K562 treated with DMSO at 1 percent for 24 hours (cell line): Measurements from ENCODE around the gene CDR2. TPM values are rescaled to one million over a fixed set of nuclear protein-coding genes. Genes with fewer than 3 reads are reported as not detected.

Experiments
- total RNA-seq: library from RNA; unstranded; fragments of 300-600 nt; gene quantifications from 2 replicates; pipeline ENCODE4 v1.2.3, GENCODE V29; 2022; ENCODE audit warnings: low read depth; ENCODE audit not compliant: insufficient read depth

Gene CDR2
- total RNA-seq, result 23.1 and 24.8 TPM in 2 replicates

GRCh38 chr16:22374311-22375116 lies at the start of gene CDR2:
Gene CDR2, minus strand, starts transcription at chr16:22374619. Its CDS starts 310 bp downstream, at chr16:22374309.

GRCh38 chr16:22297114-22297870 lies 77.1 kb downstream of the CDR2 start, which contains the start of gene POLR3E:
Gene POLR3E, plus strand, starts transcription at chr16:22297409. Its CDS starts 5,560 bp downstream, at chr16:22302969.

Other genes starting within 250 kb of the CDR2 start
- gene SDR42E2, start 212.1 kb downstream of the CDR2 start, total RNA-seq, result not detected in 2 replicates
- 19.0 and 21.1 TPM in 2 replicates for gene EEF2K, start 168.3 kb downstream of the CDR2 start, total RNA-seq
- gene POLR3E, start 77.2 kb downstream of the CDR2 start, total RNA-seq, result 47.3 and 51.8 TPM in 2 replicates
- gene NPIPB5, start 136.3 kb upstream of the CDR2 start, total RNA-seq, result 22.2 and 23.7 TPM in 2 replicates